Stimulated activated CD4-positive, alpha-beta T cell treated with anti-CD3 and anti-CD28 coated beads, Interleukin-4, amount 100 ng/mL, for 4 hours (primary cell): ENCODE measurements around the gene TCP11L2.

Experiments used
- DNase-seq, 2 experiments: peaks; one replicate each; pipeline ENCODE4 v3.0.0-alpha.2; 2020

TCP11L2 gene

GRCh38 chr12:106302401-106303201, at the start of gene TCP11L2:
Gene TCP11L2, plus strand, starts transcription at chr12:106302733. Its CDS starts 8,343 bp downstream, at chr12:106311076.
- DNase-seq = peak; percentile 82 to 88

- DNase-seq = no peak
Observed at GRCh38 chr12:106254724-106255123, 47.8 kb upstream of the TCP11L2 start.

GRCh38 chr12:106255493-106255892, 47.0 kb upstream of the TCP11L2 start:
- DNase-seq = no peak

- DNase-seq = no peak
Observed at GRCh38 chr12:106255952-106256351, 46.6 kb upstream of the TCP11L2 start.

GRCh38 chr12:106256524-106256923, 46.0 kb upstream of the TCP11L2 start:
- DNase-seq = no peak

GRCh38 chr12:106258226-106258625, 44.3 kb upstream of the TCP11L2 start:
- DNase-seq = no peak

- DNase-seq = no peak
Observed at GRCh38 chr12:106258935-106259334, 43.6 kb upstream of the TCP11L2 start.

- no peak for DNase-seq
Observed at GRCh38 chr12:106265116-106265515, 37.4 kb upstream of the TCP11L2 start.

GRCh38 chr12:106267535-106267934, 35.0 kb upstream of the TCP11L2 start:
- no peak for DNase-seq

- DNase-seq = no peak
Observed at GRCh38 chr12:106269150-106269771, 33.3 kb upstream of the TCP11L2 start.

- DNase-seq = no peak
Observed at GRCh38 chr12:106271575-106272505, 30.7 kb upstream of the TCP11L2 start.

GRCh38 chr12:106273491-106273890, 29.0 kb upstream of the TCP11L2 start:
- no peak for DNase-seq

GRCh38 chr12:106274012-106274411, 28.5 kb upstream of the TCP11L2 start:
- DNase-seq = no peak

GRCh38 chr12:106274575-106275121, 27.9 kb upstream of the TCP11L2 start:
- DNase-seq = no peak

- DNase-seq = no peak
Observed at GRCh38 chr12:106275458-106275857, 27.1 kb upstream of the TCP11L2 start.

- no peak for DNase-seq
Observed at GRCh38 chr12:106276032-106276740, 26.3 kb upstream of the TCP11L2 start.

- DNase-seq = no peak
Observed at GRCh38 chr12:106280106-106280505, 22.4 kb upstream of the TCP11L2 start.

- no peak for DNase-seq
Observed at GRCh38 chr12:106281056-106281782, 21.3 kb upstream of the TCP11L2 start.

- DNase-seq = no peak
Observed at GRCh38 chr12:106281804-106282203, 20.7 kb upstream of the TCP11L2 start.

GRCh38 chr12:106282457-106283097, 20.0 kb upstream of the TCP11L2 start:
- DNase-seq = peak; percentile 32 to 43
